K562 (cell line): ENCODE measurements around the gene GOSR1.

Source experiments
- E2F1 ChIP-seq: sonication (generic); formaldehyde crosslinking; IDR thresholded peaks from 2 replicates; pipeline ENCODE4 v1.8.1; 2023; ENCODE audit warnings: mild to moderate bottlenecking, missing genetic modification reagents, moderate library complexity
- EGR1 ChIP-seq: fragments of 450-650 bp; conservative IDR thresholded peaks from 2 replicates; pipeline ENCODE4 v1.6.1; 2017; ENCODE audit warnings: mild to moderate bottlenecking
- FOXP4 ChIP-seq: sonication (generic); formaldehyde crosslinking; IDR thresholded peaks from 2 replicates; pipeline ENCODE4 v1.8.0; 2022; ENCODE audit warnings: mild to moderate bottlenecking, missing genetic modification reagents, borderline replicate concordance
- POLR2A ChIP-seq: fragments of 450-650 bp; conservative IDR thresholded peaks from 2 replicates; pipeline ENCODE4 v1.6.1; 2016
- RAD21 ChIP-seq, 2 experiments: fragments of 250-450 bp in 1 of 2; fragments of 450-650 bp in 1 of 2; sonication (Bioruptor Pico) in 1 of 2; formaldehyde crosslinking in 1 of 2; IDR thresholded peaks in 1 of 2; conservative IDR thresholded peaks in 1 of 2; 2 replicates each; pipeline versions ENCODE4 v1.4.0 to v1.8.0; 2020 to 2022; ENCODE audit warnings: mild to moderate bottlenecking in 2 of 2, moderate library complexity in 1 of 2
- TCF3 ChIP-seq: sonication (generic); formaldehyde crosslinking; IDR thresholded peaks from 2 replicates; pipeline ENCODE4 v1.4.0; 2020; ENCODE audit warnings: mild to moderate bottlenecking, missing genetic modification reagents

- TF ChIP-seq POLR2A (no peak), E2F1 (CRISPR knock-in tag) (no peak), EGR1 (no peak), TCF3 (CRISPR knock-in tag) (no peak), FOXP4 (CRISPR knock-in tag) (no peak), RAD21 (CRISPR knock-in tag; conservative IDR thresholded peaks at IDR 0.05 in 1 of 2, IDR thresholded peaks at IDR 0.05 in 1 of 2) (no peak)
These were observed 42.0 kb downstream of the GOSR1 start for GRCh38 chr17:30519166-30519565.
